ENCODE results near the gene TMEM163. TPM values are rescaled to one million over a fixed set of nuclear protein-coding genes. Genes with fewer than 3 reads are reported as not detected.

TMEM163 gene
- total RNA-seq, 4 donors from 2014 or later, result 0.34 to 1.2 TPM; not detected in 2

GRCh38 chr2:134537121-134537520 is 181.7 kb downstream of the TMEM163 start:
- no peak for DNase-seq
- no peak overlapping the region for H3K27ac ChIP-seq
- H3K36me3 ChIP-seq, result no peaks in the 10 kb centered on the region
- peaks cover 0 to 4% of the 10 kb centered on the region in 2 donors for H3K27me3 ChIP-seq
- H3K4me1 ChIP-seq, result no peaks in the 10 kb centered on the region
- no peak overlapping the region for H3K4me3 ChIP-seq
- no peaks in the 10 kb centered on the region for H3K9me3 ChIP-seq
- intact Hi-C loops (cut with DNase I; ENCODE audit: low total_unique reads), result no loop called here
- TF ChIP-seq POLR2A (IDR thresholded peaks at IDR 0.05), result no peak
- no peak for TF ChIP-seq CTCF (IDR thresholded peaks at IDR 0.05)

GRCh38 chr2:134536296-134536695 is 182.5 kb downstream of the TMEM163 start:
- intact Hi-C loops (cut with DNase I; ENCODE audit: low total_unique reads), result no loop called here
- TF ChIP-seq CTCF (IDR thresholded peaks at IDR 0.05) (no peak), POLR2A (IDR thresholded peaks at IDR 0.05) (no peak)
- no peak overlapping the region for H3K4me3 ChIP-seq
- H3K27me3 ChIP-seq, result peaks cover 0 to 4% of the 10 kb centered on the region in 2 donors
- H3K36me3 ChIP-seq, result no peaks in the 10 kb centered on the region
- H3K4me1 ChIP-seq, result no peaks in the 10 kb centered on the region
- no peaks in the 10 kb centered on the region for H3K9me3 ChIP-seq
- H3K27ac ChIP-seq, result no peak overlapping the region
- DNase-seq, result no peak

- Histone ChIP-seq H3K4me1 (no peaks in the 10 kb centered on the region), H3K27me3 (peaks cover 0 to 4% of the 10 kb centered on the region in 2 donors), H3K9me3 (no peaks in the 10 kb centered on the region), H3K36me3 (no peaks in the 10 kb centered on the region), H3K27ac (no peak overlapping the region), H3K4me3 (no peak overlapping the region)
- TF ChIP-seq CTCF (IDR thresholded peaks at IDR 0.05), result no peak
- TF ChIP-seq POLR2A (IDR thresholded peaks at IDR 0.05), result no peak
- intact Hi-C loops (cut with DNase I; ENCODE audit: low total_unique reads), result no loop called here
- no peak for DNase-seq
These were observed 186.3 kb downstream of the TMEM163 start for GRCh38 chr2:134532537-134532936.

GRCh38 chr2:134527381-134527780 is 191.4 kb downstream of the TMEM163 start:
- intact Hi-C loops (cut with DNase I; ENCODE audit: low total_unique reads), result no loop called here
- no peaks in the 10 kb centered on the region for H3K9me3 ChIP-seq
- no peaks in the 10 kb centered on the region for H3K36me3 ChIP-seq
- H3K4me3 ChIP-seq, result no peak overlapping the region
- no peak for DNase-seq
- TF ChIP-seq CTCF (IDR thresholded peaks at IDR 0.05) (no peak), POLR2A (IDR thresholded peaks at IDR 0.05) (no peak)
- no peaks in the 10 kb centered on the region for H3K27me3 ChIP-seq
- no peaks in the 10 kb centered on the region for H3K4me1 ChIP-seq
- no peak overlapping the region for H3K27ac ChIP-seq

- Histone ChIP-seq H3K4me1 (no peaks in the 10 kb centered on the region), H3K27ac (no peak overlapping the region), H3K27me3 (no peaks in the 10 kb centered on the region), H3K4me3 (no peak overlapping the region), H3K9me3 (no peaks in the 10 kb centered on the region), H3K36me3 (no peaks in the 10 kb centered on the region)
- intact Hi-C loops (cut with DNase I; ENCODE audit: low total_unique reads), result no loop called here
- no peak for TF ChIP-seq CTCF (IDR thresholded peaks at IDR 0.05)
- no peak for TF ChIP-seq POLR2A (IDR thresholded peaks at IDR 0.05)
- no peak for DNase-seq
These were observed 196.0 kb downstream of the TMEM163 start for GRCh38 chr2:134522496-134523455.

All from uterus (tissue), 4 donors.